ENCODE measurements around the gene YPEL3.

YPEL3 gene

DNA sequence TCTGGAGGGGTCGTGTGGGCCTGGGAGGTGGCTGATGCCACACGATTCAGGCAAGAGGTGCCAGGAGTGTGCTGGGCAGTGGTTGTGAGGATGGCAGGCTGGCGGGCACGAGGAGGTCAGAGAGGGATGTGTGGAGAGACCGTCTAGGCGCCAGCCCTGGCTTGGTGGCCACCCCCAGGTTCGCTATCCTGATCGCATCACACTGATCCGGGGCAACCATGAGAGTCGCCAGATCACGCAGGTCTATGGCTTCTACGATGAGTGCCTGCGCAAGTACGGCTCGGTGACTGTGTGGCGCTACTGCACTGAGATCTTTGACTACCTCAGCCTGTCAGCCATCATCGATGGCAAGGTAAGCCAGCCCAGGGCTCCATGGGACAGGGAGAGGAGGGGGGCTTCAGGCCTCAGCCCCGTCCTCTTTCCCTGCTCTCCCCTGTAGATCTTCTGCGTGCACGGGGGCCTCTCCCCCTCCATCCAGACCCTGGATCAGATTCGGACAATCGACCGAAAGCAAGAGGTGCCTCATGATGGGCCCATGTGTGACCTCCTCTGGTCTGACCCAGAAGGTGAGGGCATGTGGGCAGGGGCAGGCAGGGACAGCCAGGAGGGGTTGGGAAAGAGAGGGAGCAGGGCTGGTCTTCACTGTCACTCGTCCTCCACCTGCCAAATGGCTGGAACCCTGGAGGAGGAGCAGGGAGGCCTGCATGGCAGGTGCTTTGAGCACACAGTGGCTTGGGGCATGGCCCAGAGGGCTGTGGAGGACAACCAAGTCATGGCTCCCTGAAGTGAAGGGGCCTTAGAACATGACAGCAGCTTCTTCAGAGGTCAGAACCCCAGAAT is 12.6 kb downstream of the YPEL3 start:
- TF ChIP-seq, protein P1, sequence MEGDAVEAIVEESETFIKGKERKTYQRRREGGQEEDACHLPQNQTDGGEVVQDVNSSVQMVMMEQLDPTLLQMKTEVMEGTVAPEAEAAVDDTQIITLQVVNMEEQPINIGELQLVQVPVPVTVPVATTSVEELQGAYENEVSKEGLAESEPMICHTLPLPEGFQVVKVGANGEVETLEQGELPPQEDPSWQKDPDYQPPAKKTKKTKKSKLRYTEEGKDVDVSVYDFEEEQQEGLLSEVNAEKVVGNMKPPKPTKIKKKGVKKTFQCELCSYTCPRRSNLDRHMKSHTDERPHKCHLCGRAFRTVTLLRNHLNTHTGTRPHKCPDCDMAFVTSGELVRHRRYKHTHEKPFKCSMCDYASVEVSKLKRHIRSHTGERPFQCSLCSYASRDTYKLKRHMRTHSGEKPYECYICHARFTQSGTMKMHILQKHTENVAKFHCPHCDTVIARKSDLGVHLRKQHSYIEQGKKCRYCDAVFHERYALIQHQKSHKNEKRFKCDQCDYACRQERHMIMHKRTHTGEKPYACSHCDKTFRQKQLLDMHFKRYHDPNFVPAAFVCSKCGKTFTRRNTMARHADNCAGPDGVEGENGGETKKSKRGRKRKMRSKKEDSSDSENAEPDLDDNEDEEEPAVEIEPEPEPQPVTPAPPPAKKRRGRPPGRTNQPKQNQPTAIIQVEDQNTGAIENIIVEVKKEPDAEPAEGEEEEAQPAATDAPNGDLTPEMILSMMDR (conservative IDR thresholded peaks at IDR 0.05), result no peak
- no peak overlapping the region for H3K27ac ChIP-seq

DNA sequence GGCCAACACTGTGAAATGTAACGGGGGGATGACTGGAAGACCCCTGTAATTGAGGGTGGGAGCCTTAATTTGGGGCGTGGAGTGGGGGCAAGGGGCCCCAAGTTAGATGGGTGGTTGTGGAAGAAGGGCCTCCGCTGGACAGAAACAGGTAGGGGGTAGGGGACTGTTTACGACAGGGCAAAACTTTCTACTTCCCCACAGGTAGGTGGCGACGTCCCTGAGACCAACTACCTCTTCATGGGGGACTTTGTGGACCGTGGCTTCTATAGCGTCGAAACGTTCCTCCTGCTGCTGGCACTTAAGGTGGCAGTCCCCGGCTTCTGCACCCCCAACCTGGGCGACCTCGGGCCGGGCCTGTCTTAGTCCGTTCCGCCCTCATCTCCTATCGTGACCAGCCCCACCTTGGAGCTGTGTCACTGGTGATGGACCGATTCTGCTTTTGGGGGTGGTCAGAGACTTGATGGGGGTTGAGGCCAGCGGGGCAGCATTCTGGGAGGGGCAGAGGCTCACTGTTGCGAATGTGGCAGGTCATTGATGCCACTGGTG is 13.4 kb downstream of the YPEL3 start:
- H3K27ac ChIP-seq, result no peak overlapping the region
- TF ChIP-seq, protein P1 (conservative IDR thresholded peaks at IDR 0.05), result peak; percentile 17; the same call in 1 of the 2 replicates

DNA sequence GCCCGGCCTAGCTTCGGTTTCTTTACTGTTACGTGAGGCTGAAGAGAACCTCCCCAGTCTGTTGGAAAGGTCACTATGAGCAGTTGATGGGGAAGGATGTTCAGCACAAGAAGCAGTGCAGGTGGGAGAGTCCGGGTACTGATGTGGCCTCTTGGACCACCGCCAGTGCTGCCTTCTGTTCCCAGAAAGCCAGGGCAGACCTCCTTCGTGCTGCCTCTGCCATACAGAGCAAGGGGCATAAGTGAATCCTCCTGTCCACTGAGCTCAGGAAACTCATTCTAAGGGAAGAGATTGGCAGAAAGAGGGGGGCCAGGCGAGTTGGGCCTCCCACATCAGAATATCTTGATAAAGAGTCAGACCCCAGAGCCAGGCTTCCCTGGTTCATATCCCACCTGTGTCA is 16.5 kb downstream of the YPEL3 start:
- H3K27ac ChIP-seq, result no peak overlapping the region
- TF ChIP-seq, protein P1 (conservative IDR thresholded peaks at IDR 0.05), result no peak

DNA sequence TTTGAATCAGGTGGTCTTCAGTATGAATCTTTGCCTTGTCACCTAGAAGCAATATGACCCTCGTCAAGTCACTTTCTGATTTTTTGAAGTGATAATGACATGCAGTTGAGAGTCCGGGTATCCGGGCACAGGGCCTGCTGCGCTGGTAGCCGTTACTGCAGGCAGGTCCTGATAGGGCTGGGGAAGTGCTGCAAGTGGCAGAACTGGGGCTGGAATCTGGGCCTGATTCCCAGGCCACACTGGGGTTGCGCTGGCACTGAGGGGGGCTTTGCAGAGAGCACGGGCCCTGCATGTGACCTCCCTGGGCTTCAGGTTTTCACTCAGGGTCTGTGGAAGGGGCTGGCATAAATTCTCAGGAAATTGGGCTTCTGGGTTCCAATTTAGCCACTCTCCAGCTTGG is 17.3 kb downstream of the YPEL3 start:
- no peak overlapping the region for H3K27ac ChIP-seq
- TF ChIP-seq, protein P1 (conservative IDR thresholded peaks at IDR 0.05), result no peak

DNA sequence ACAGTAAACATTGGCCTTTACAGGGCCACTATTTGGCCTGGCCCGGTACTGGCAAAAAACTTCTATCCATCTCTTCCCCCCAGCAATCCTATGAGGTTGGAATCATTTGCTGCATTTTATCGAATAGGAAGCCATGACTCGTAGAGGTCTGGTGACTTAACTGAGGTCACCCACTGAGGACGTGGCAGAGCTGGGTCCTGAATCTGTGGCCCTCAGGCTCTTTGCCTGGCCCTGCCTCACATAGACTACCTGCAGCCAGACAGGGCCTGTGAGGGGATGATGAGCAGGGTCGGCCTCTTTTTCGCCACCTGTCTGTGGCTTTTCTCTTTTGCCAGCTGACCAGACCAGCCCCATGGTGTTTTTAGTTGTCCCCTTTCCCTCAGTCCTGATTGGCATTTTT is 18.4 kb downstream of the YPEL3 start:
- no peak overlapping the region; the same call in 1 of the 2 replicates for H3K27ac ChIP-seq
- TF ChIP-seq, protein P1 (conservative IDR thresholded peaks at IDR 0.05), result no peak

DNA sequence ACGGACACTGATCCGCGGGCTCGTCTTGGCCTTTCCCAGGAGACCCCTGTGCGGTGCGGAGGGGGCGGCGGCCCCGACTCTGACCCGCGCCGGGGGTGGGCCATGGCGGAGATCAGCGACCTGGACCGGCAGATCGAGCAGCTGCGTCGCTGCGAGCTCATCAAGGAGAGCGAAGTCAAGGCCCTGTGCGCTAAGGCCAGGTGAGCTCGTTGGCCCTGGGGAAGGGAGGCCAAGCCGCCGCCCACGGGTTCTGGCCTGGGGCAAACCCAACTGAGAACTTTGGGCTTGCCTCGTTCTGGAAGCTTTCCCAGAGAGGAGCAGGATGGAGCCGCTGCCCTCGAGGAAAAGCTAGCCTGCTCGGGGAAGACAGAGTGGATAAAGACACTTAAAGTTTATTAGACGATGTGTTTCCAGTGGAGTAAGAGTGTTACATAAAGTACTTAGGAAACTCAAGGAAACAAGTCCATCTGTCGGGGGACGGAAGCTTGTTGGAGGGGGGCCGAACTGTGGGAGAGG is 19.7 kb downstream of the YPEL3 start:
- peak overlapping the region; percentile 72 for H3K27ac ChIP-seq
- TF ChIP-seq, protein P1 (conservative IDR thresholded peaks at IDR 0.05), result no peak

DNA sequence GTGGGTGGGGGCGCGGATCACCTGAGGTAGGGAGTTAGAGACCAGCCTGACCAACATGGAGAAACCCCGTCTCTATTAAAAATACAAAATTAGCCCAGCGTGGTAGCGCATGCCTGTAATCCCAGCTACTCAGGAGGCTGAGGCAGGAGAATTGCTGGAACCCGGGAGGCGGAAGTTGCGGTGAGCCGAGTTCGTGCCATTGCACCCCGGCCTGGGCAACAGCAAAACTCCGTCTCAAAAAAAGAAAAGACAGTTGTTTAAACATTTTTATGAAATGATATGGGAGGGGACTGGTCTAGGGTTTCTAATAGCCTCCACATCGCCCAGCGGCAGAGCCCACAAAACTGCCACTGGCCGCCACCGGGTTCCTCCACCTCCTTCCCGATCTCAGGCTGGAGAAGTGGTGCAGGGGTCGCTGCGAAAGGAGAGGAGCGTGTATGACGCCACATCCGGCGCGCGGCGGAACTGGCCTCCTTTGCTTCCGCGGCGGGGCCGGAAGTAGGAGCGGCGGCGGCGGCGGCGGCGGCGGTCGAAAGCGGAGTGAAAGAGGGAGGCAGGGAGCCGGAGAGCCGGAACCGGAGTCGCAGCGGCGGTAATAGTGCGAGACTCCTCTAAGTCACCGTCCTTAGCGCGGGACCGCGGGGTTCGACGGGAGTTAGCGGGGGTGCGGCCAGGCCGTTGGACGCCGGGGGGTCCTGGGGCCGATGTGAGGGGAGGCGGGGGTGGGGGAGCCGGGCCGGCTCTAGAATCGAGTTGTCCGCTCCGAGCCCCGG is 20.3 kb downstream of the YPEL3 start, which contains the start of gene PPP4C:
TSS of gene PPP4C (plus strand) at position 492 of the 773 bp plus-strand sequence. CDS start 384 bp downstream, outside the sequence.
- TF ChIP-seq, protein P1 (conservative IDR thresholded peaks at IDR 0.05), result no peak
- H3K27ac ChIP-seq, result peak within 1 kb of the TSS; percentile 72

Measured in VCaP (cell line).